Cardiac fibroblast (primary cell): ENCODE measurements around the gene WDR20.

ENCODE experiments used
- DNase-seq, 2 donors: peaks; one replicate each; pipeline versions ENCODE4 v3.0.0 to v3.0.0-alpha.2; 2010; ENCODE audit warnings: low read depth in 2 of 2
- H3K4me3 ChIP-seq, 2 donors: replicated peaks in 1 of 2; 1 replicate in 1 of 2; 2 replicates in 1 of 2; pipeline ENCODE4 v1.5.1; 2011; ENCODE audit warnings: low read depth in 2 of 2, low read length in 2 of 2, mild to moderate bottlenecking in 2 of 2, moderate library complexity in 1 of 2
- CTCF ChIP-seq: IDR thresholded peaks from one replicate; pipeline ENCODE4 v1.5.1; 2011; ENCODE audit warnings: low read depth, mild to moderate bottlenecking, low read length, inconsistent platforms

The WDR20 gene

GRCh38 chr14:102158797-102159196 is 19.1 kb downstream of the WDR20 start:
- TF ChIP-seq CTCF = no peak
- no peak for DNase-seq
- no peak overlapping the region for H3K4me3 ChIP-seq

GRCh38 chr14:102159841-102160240 is 20.1 kb downstream of the WDR20 start:
- DNase-seq = no peak
- H3K4me3 ChIP-seq = no peak overlapping the region

GRCh38 chr14:102162487-102162886 is 22.8 kb downstream of the WDR20 start:
- DNase-seq = no peak
- no peak for TF ChIP-seq CTCF
- no peak overlapping the region for H3K4me3 ChIP-seq

More at GRCh38 chr14:102159841-102160240, 20.1 kb downstream of the WDR20 start:
- TF ChIP-seq CTCF = no peak

- no peak overlapping the region for H3K4me3 ChIP-seq
- DNase-seq = peak; percentile 53 to 56
- TF ChIP-seq CTCF = no peak
Measured at GRCh38 chr14:102164241-102164641, 24.5 kb downstream of the WDR20 start.

- TF ChIP-seq CTCF = no peak
- no peak overlapping the region for H3K4me3 ChIP-seq
- DNase-seq = no peak
Measured at GRCh38 chr14:102164965-102165364, 25.3 kb downstream of the WDR20 start.

GRCh38 chr14:102170061-102170460 is 30.4 kb downstream of the WDR20 start:
- DNase-seq = no peak
- no peak overlapping the region for H3K4me3 ChIP-seq
- TF ChIP-seq CTCF = no peak
